ENCODE results near the gene TENM4.

Gene TENM4

DNA sequence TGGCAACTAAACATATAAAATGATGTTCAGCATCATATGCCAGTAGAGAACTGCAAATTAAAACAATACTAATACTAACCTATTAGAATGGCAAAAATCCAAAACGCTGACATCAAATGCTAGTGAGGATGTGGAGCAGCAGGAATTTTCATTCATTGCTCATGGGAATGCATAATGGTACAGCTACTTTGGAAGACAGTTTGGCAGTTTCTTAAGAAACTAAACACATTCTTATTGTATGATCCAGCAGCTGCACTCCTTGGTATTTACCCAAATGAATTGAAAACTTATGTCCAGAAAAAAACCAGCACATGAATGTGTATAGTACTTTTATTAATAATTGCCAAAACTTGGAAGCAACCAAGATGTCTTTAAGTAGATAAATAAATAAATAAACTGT is 258.0 kb downstream of the TENM4 start:
- H3K36me3 ChIP-seq (ENCODE audit: control insufficient read depth in 1 of 2, insufficient read depth in 2 of 2, low read length in 2 of 2) = no peaks in the 10 kb centered on the region
- no peaks in the 10 kb centered on the region for H3K9me3 ChIP-seq (ENCODE audit: control insufficient read depth in 1 of 2, low read length in 2 of 2)
- no peak overlapping the region for H3K9ac ChIP-seq (ENCODE audit: low read depth in 1 of 2, low read length in 2 of 2)
- H3K4me3 ChIP-seq (ENCODE audit: low read depth in 1 of 2, low read length in 2 of 2) = no peak overlapping the region
- no peaks in the 10 kb centered on the region for H3K27me3 ChIP-seq (ENCODE audit: control insufficient read depth in 1 of 2, insufficient read depth in 2 of 2, low read length in 2 of 2)
- no peaks in the 10 kb centered on the region for H3K4me1 ChIP-seq (ENCODE audit: control insufficient read depth in 1 of 2, insufficient read depth in 2 of 2, low read length in 2 of 2)
- no peak overlapping the region for H3K27ac ChIP-seq (ENCODE audit: low read depth, low read length)

GRCh38 chr11:79179087-79179486 is 261.7 kb downstream of the TENM4 start:
- H3K27ac ChIP-seq (ENCODE audit: low read depth, low read length) = no peak overlapping the region
- no peaks in the 10 kb centered on the region for H3K27me3 ChIP-seq (ENCODE audit: control insufficient read depth in 1 of 2, insufficient read depth in 2 of 2, low read length in 2 of 2)
- H3K4me1 ChIP-seq (ENCODE audit: control insufficient read depth in 1 of 2, insufficient read depth in 2 of 2, low read length in 2 of 2) = no peaks in the 10 kb centered on the region
- H3K9ac ChIP-seq (ENCODE audit: low read depth in 1 of 2, low read length in 2 of 2) = no peak overlapping the region
- no peaks in the 10 kb centered on the region for H3K9me3 ChIP-seq (ENCODE audit: control insufficient read depth in 1 of 2, low read length in 2 of 2)
- no peak overlapping the region for H3K4me3 ChIP-seq (ENCODE audit: low read depth in 1 of 2, low read length in 2 of 2)
- H3K36me3 ChIP-seq (ENCODE audit: control insufficient read depth in 1 of 2, insufficient read depth in 2 of 2, low read length in 2 of 2) = no peaks in the 10 kb centered on the region

DNA sequence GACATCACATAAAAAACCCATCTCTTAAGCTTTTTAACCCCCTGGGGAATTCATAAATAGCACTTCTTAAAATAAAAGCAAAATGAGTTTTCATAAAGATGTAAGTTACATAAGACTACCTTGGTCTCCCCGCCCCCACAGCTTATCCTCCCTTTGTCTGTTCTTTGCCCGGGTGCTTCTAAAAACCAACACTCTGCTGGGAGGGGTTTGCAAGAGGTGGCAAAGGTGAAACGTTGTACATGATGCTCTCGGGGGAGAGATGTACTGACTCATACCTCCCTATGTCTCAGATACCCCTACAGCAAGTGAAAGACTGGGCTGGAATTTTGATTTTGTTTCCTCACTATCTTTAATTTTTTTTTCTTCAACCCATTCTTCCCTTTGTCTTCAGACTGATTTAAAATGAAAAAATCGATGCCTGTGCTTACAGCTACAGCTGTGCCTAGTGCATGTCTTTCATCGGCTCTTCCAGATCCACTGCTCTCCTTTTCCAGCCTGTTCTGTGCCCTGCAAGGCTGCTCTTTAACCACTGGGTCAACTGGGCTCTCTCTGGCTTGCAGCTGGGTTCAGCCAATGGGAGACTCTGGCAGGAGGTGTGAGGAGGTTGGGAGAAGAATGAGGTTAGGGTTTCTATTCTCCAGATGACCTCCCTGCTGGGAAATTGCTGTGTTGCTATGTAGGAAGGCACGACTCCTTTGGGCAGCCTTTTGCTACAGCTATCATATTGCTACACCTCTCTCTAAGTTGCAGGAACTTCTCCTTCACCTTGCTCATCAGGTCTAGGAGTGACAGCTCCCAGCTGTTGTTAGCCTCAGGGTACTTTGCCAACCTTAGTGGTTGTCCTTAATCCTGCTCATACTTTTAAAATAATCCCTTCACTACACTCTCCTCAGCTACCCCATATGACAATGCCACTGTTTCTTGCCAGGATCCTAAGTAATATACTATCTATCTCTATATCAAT is 266.5 kb downstream of the TENM4 start:
- Histone ChIP-seq H3K9me3 (ENCODE audit: control insufficient read depth in 1 of 2, low read length in 2 of 2) (no peaks in the 10 kb centered on the region), H3K4me3 (ENCODE audit: low read depth in 1 of 2, low read length in 2 of 2) (no peak overlapping the region), H3K36me3 (ENCODE audit: control insufficient read depth in 1 of 2, insufficient read depth in 2 of 2, low read length in 2 of 2) (no peaks in the 10 kb centered on the region), H3K27ac (ENCODE audit: low read depth, low read length) (no peak overlapping the region), H3K27me3 (ENCODE audit: control insufficient read depth in 1 of 2, insufficient read depth in 2 of 2, low read length in 2 of 2) (no peaks in the 10 kb centered on the region), H3K9ac (ENCODE audit: low read depth in 1 of 2, low read length in 2 of 2) (no peak overlapping the region), H3K4me1 (ENCODE audit: control insufficient read depth in 1 of 2, insufficient read depth in 2 of 2, low read length in 2 of 2) (no peaks in the 10 kb centered on the region)

GRCh38 chr11:79173615-79174014 is 267.2 kb downstream of the TENM4 start:
- Histone ChIP-seq H3K9ac (ENCODE audit: low read depth in 1 of 2, low read length in 2 of 2) (no peak overlapping the region), H3K9me3 (ENCODE audit: control insufficient read depth in 1 of 2, low read length in 2 of 2) (no peaks in the 10 kb centered on the region), H3K27ac (ENCODE audit: low read depth, low read length) (no peak overlapping the region), H3K4me1 (ENCODE audit: control insufficient read depth in 1 of 2, insufficient read depth in 2 of 2, low read length in 2 of 2) (no peaks in the 10 kb centered on the region), H3K36me3 (ENCODE audit: control insufficient read depth in 1 of 2, insufficient read depth in 2 of 2, low read length in 2 of 2) (no peaks in the 10 kb centered on the region), H3K4me3 (ENCODE audit: low read depth in 1 of 2, low read length in 2 of 2) (no peak overlapping the region), H3K27me3 (ENCODE audit: control insufficient read depth in 1 of 2, insufficient read depth in 2 of 2, low read length in 2 of 2) (no peaks in the 10 kb centered on the region)

- Histone ChIP-seq H3K9ac (ENCODE audit: low read depth in 1 of 2, low read length in 2 of 2) (no peak overlapping the region), H3K4me1 (ENCODE audit: control insufficient read depth in 1 of 2, insufficient read depth in 2 of 2, low read length in 2 of 2) (no peaks in the 10 kb centered on the region), H3K27me3 (ENCODE audit: control insufficient read depth in 1 of 2, insufficient read depth in 2 of 2, low read length in 2 of 2) (no peaks in the 10 kb centered on the region), H3K27ac (ENCODE audit: low read depth, low read length) (no peak overlapping the region), H3K4me3 (ENCODE audit: low read depth in 1 of 2, low read length in 2 of 2) (no peak overlapping the region), H3K9me3 (ENCODE audit: control insufficient read depth in 1 of 2, low read length in 2 of 2) (no peaks in the 10 kb centered on the region), H3K36me3 (ENCODE audit: control insufficient read depth in 1 of 2, insufficient read depth in 2 of 2, low read length in 2 of 2) (no peaks in the 10 kb centered on the region)
These were observed 270.5 kb downstream of the TENM4 start for GRCh38 chr11:79170321-79170720.

DNA sequence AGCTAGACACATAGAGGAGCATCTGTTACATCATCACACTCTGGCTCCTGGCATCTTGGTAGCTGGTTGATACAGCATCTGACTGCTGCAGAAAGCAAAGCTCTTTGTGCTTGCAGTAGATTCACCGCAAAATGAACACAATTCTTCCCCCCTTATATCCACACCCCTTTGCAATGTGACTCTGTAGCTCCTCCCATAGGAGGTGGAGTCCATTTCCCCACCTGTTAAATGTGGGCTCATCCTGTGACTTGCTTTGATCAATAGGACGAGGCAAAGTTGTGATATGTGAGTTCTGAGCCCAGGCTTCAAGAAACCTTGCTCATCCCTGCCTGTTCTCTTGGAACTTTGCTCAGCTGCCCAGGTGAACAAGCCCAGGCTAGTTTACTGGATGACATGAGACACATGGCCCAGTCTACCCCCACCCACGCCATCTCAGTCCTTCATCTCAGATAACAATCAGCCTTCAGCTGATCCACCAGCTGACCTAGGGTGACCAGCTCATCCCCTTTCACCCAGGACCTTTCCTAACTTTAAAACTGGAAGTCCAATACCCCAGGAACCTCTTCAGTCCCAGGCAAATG is 272.2 kb downstream of the TENM4 start:
- H3K27ac ChIP-seq (ENCODE audit: low read depth, low read length) = no peak overlapping the region
- H3K9ac ChIP-seq (ENCODE audit: low read depth in 1 of 2, low read length in 2 of 2) = no peak overlapping the region
- no peaks in the 10 kb centered on the region for H3K27me3 ChIP-seq (ENCODE audit: control insufficient read depth in 1 of 2, insufficient read depth in 2 of 2, low read length in 2 of 2)
- H3K4me1 ChIP-seq (ENCODE audit: control insufficient read depth in 1 of 2, insufficient read depth in 2 of 2, low read length in 2 of 2) = no peaks in the 10 kb centered on the region
- no peaks in the 10 kb centered on the region for H3K9me3 ChIP-seq (ENCODE audit: control insufficient read depth in 1 of 2, low read length in 2 of 2)
- H3K36me3 ChIP-seq (ENCODE audit: control insufficient read depth in 1 of 2, insufficient read depth in 2 of 2, low read length in 2 of 2) = no peaks in the 10 kb centered on the region
- no peak overlapping the region for H3K4me3 ChIP-seq (ENCODE audit: low read depth in 1 of 2, low read length in 2 of 2)

DNA sequence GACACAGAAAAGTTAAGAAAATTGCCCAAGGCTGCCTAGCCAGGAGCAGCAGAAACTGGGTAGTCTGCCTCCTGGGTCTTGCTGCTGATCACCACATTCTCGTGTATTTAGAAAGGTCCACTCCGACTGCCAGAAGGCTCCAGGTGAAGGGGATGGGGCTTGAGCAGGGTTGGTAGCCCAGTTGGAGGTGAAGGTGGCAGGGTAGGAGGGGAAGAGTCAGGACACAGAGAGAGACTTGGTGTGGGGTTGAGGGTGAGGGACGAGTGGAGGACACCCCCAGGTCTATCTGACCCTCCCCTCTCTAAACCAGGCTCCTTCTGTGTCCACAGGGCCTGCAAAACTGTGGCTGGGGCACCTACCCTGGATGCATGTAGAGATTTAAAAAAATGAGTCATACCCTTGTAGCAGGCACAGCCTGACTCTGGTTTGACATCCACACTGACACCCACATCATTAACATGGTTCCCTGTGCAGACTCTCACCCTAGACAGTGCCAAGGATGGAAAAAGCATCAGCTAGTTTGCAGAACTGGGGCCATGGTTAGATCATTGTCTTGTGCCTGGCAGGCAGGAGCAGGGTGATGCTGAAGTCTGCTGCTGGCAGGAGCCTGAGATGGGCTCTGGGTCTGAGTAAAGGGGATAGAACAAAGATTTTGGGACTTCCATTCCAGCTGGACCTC is 273.2 kb downstream of the TENM4 start:
- H3K27me3 ChIP-seq (ENCODE audit: control insufficient read depth in 1 of 2, insufficient read depth in 2 of 2, low read length in 2 of 2) = no peaks in the 10 kb centered on the region

DNA sequence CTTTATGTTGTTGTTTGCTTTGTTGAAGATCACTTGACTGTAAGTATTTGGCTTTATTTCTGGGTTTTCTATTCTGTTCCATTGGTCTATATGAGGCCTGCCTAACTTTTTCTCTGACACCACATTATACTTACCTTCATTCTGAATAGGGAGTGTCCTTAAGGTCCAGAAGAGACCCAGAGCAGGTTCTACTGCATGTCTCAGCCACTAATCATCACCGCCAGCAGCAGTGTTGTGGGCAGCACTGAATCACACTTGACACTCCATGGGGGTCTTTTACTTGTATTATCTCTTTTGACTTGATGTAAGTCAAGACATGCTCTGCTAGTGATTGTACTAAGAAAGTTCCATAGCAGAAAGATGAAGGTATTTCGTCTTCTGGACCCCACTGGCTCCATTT is 274.9 kb downstream of the TENM4 start:
- Histone ChIP-seq H3K9me3 (ENCODE audit: control insufficient read depth in 1 of 2, low read length in 2 of 2) (no peaks in the 10 kb centered on the region), H3K27me3 (ENCODE audit: control insufficient read depth in 1 of 2, insufficient read depth in 2 of 2, low read length in 2 of 2) (no peaks in the 10 kb centered on the region), H3K4me3 (ENCODE audit: low read depth in 1 of 2, low read length in 2 of 2) (no peak overlapping the region), H3K4me1 (ENCODE audit: control insufficient read depth in 1 of 2, insufficient read depth in 2 of 2, low read length in 2 of 2) (no peaks in the 10 kb centered on the region), H3K36me3 (ENCODE audit: control insufficient read depth in 1 of 2, insufficient read depth in 2 of 2, low read length in 2 of 2) (no peaks in the 10 kb centered on the region), H3K9ac (ENCODE audit: low read depth in 1 of 2, low read length in 2 of 2) (no peak overlapping the region), H3K27ac (ENCODE audit: low read depth, low read length) (no peak overlapping the region)

More for the DNA sequence above, 273.2 kb downstream of the TENM4 start:
- H3K9me3 ChIP-seq (ENCODE audit: control insufficient read depth in 1 of 2, low read length in 2 of 2) = no peaks in the 10 kb centered on the region
- no peaks in the 10 kb centered on the region for H3K4me1 ChIP-seq (ENCODE audit: control insufficient read depth in 1 of 2, insufficient read depth in 2 of 2, low read length in 2 of 2)
- no peak overlapping the region for H3K9ac ChIP-seq (ENCODE audit: low read depth in 1 of 2, low read length in 2 of 2)
- no peaks in the 10 kb centered on the region for H3K36me3 ChIP-seq (ENCODE audit: control insufficient read depth in 1 of 2, insufficient read depth in 2 of 2, low read length in 2 of 2)
- H3K4me3 ChIP-seq (ENCODE audit: low read depth in 1 of 2, low read length in 2 of 2) = no peak overlapping the region
- no peak overlapping the region for H3K27ac ChIP-seq (ENCODE audit: low read depth, low read length)

DNA sequence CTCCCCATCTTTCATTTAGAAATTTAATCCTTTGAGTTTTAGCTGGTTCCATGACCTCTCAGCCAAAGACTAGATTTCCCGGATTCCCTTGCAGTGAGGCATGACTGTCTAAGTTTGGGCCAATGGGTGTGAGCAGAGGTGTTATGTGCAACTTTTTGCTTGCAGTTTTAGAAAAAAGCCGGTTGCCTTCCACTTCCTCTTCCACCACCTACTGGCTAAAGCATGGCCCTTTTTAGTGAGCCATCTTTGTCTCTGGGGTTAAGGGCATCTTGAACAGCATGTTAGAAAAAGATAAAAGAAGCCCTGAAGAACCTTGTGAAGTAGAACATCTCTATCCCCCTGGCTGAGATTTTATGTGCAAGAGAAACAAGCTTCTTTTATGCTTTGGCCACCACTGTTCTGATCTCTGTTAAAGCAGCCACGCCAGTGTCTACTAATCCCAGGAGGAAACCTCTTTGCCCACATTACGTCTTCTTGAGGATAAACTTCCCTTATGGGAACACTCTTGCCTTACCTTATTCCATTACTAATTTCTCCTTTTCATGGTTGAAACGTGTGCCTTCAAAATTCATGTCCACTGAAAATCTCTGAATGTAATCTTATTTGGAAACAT is 279.9 kb downstream of the TENM4 start:
- H3K4me1 ChIP-seq (ENCODE audit: control insufficient read depth in 1 of 2, insufficient read depth in 2 of 2, low read length in 2 of 2) = no peaks in the 10 kb centered on the region
- no peaks in the 10 kb centered on the region for H3K36me3 ChIP-seq (ENCODE audit: control insufficient read depth in 1 of 2, insufficient read depth in 2 of 2, low read length in 2 of 2)
- H3K9me3 ChIP-seq (ENCODE audit: control insufficient read depth in 1 of 2, low read length in 2 of 2) = no peaks in the 10 kb centered on the region
- no peak overlapping the region for H3K27ac ChIP-seq (ENCODE audit: low read depth, low read length)
- no peak overlapping the region for H3K9ac ChIP-seq (ENCODE audit: low read depth in 1 of 2, low read length in 2 of 2)
- H3K27me3 ChIP-seq (ENCODE audit: control insufficient read depth in 1 of 2, insufficient read depth in 2 of 2, low read length in 2 of 2) = no peaks in the 10 kb centered on the region
- H3K4me3 ChIP-seq (ENCODE audit: low read depth in 1 of 2, low read length in 2 of 2) = no peak overlapping the region

All from duodenal mucosa (tissue), 2 donors.